GM19463 (cell line): ENCODE measurements around the gene SOWAHA.
"Not testable (repeated sequence)": the region's sequence is repeated elsewhere in the genome, so short reads cannot be mapped to it uniquely, and the experiment has no call there.

ENCODE experiments used
- ATAC-seq: cut with Tn5 transposase; IDR thresholded peaks from one replicate; pipeline ENCODE4 v1.9.1; 2021; ENCODE audit warnings: mild to moderate bottlenecking, moderate library complexity; ENCODE audit not compliant: unreplicated experiment

The SOWAHA gene

GRCh38 chr5:132777209-132778069 lies 35.7 kb upstream of the SOWAHA start, which contains the start of gene SEPTIN8:
TSS of gene SEPTIN8 (minus strand) at chr5:132777239. CDS start at chr5:132777137, 102 bp downstream.
- ATAC-seq, result peak; percentile 66

- no peak for ATAC-seq
Measured at GRCh38 chr5:132778129-132778528, 35.0 kb upstream of the SOWAHA start.

GRCh38 chr5:132778856-132779255 lies 34.2 kb upstream of the SOWAHA start:
- ATAC-seq, result no peak

- no peak for ATAC-seq
Measured at GRCh38 chr5:132779961-132780360, 33.1 kb upstream of the SOWAHA start.

GRCh38 chr5:132780577-132780976 lies 32.5 kb upstream of the SOWAHA start:
- no peak for ATAC-seq

- ATAC-seq, result no peak
Measured at GRCh38 chr5:132781029-132781428, 32.1 kb upstream of the SOWAHA start.

- no peak for ATAC-seq
Measured at GRCh38 chr5:132782101-132782500, 31.0 kb upstream of the SOWAHA start.

GRCh38 chr5:132785365-132785764 lies 27.7 kb upstream of the SOWAHA start:
- ATAC-seq, result no peak

GRCh38 chr5:132785864-132786263 lies 27.2 kb upstream of the SOWAHA start:
- ATAC-seq, result no peak

- no peak for ATAC-seq
Measured at GRCh38 chr5:132787076-132787475, 26.0 kb upstream of the SOWAHA start.

GRCh38 chr5:132788508-132788907 lies 24.6 kb upstream of the SOWAHA start:
- ATAC-seq, result no peak

- no peak for ATAC-seq
Measured at GRCh38 chr5:132788990-132789886, 23.9 kb upstream of the SOWAHA start.

- no peak for ATAC-seq
Measured at GRCh38 chr5:132790201-132790865, 22.8 kb upstream of the SOWAHA start.

GRCh38 chr5:132791026-132791425 lies 22.1 kb upstream of the SOWAHA start:
- no peak for ATAC-seq

- no peak for ATAC-seq
Measured at GRCh38 chr5:132797651-132798050, 15.5 kb upstream of the SOWAHA start.

- ATAC-seq, result no peak
Measured at GRCh38 chr5:132799392-132799791, 13.7 kb upstream of the SOWAHA start.

GRCh38 chr5:132800545-132800944 lies 12.6 kb upstream of the SOWAHA start:
- no peak for ATAC-seq

GRCh38 chr5:132802044-132802684 lies 10.9 kb upstream of the SOWAHA start:
- ATAC-seq, result no peak

GRCh38 chr5:132802685-132803066 lies 10.4 kb upstream of the SOWAHA start:
- not testable (repeated sequence) for ATAC-seq

- ATAC-seq, result not testable (repeated sequence)
Measured at GRCh38 chr5:132804219-132804618, 8.9 kb upstream of the SOWAHA start.

GRCh38 chr5:132805872-132806271 lies 7.2 kb upstream of the SOWAHA start:
- ATAC-seq, result not testable (repeated sequence)
